ENCODE results near the gene SULT2B1. TPM values are rescaled to one million over a fixed set of nuclear protein-coding genes. Genes with fewer than 3 reads are reported as not detected.

SULT2B1 gene
- total and polyA plus RNA-seq, 4 donors: 0.14 to 0.24 TPM; not detected in 2

GRCh38 chr19:48607359-48607755, 55.4 kb downstream of the SULT2B1 start (continued):
- TF ChIP-seq CTCF (IDR thresholded peaks at IDR 0.05; ENCODE audit: low read depth, low read length, missing input control) (no peak), SP1 (IDR thresholded peaks at IDR 0.05) (no peak)

DNA sequence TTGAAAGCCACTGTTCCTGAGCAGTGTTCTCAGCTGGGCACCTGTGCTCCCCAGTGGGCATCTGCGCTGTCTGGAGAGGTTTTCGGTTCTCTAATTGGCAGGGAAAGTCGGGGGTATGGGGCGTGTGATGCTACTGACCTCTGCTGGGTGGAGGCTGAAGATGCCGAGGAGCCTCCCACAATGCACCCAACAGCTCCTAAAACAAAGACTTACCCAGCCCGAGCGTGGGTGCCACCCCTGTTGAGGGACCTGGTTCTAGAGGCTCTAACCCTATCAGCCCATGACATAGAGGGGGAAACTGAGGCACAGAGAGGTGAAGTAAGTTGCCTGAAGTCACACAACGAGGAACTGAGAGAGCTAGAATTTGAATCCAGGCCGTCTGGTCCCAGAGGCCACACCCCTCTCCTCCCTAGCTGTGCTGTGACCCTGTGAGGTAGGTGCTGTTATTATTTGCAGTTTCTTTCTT, 56.9 kb downstream of the SULT2B1 start:
- H3K27me3 ChIP-seq (ENCODE audit: control insufficient read depth in 4 of 4, insufficient read depth in 4 of 4, low read length in 3 of 4): no peaks in the 10 kb centered on the region

More for the DNA sequence above, 56.9 kb downstream of the SULT2B1 start:
- Histone ChIP-seq H3K36me3 (ENCODE audit: control insufficient read depth in 4 of 4, insufficient read depth in 3 of 4, low read depth in 1 of 4, low read length in 3 of 4) (no peaks in the 10 kb centered on the region), H3K4me3 (ENCODE audit: low read depth in 1 of 3, low read length in 3 of 3) (no peak overlapping the region), H3K4me1 (ENCODE audit: control insufficient read depth in 4 of 4, insufficient read depth in 4 of 4, low read length in 3 of 4) (peaks cover 0 to 5% (median under 1%) of the 10 kb centered on the region in 4 donors), H3K9ac (ENCODE audit: low read depth in 1 of 2, low read length in 2 of 2) (no peak overlapping the region), H3K27ac (ENCODE audit: low read depth in 1 of 2, low read length in 2 of 2) (no peak overlapping the region), H3K9me3 (ENCODE audit: control insufficient read depth in 4 of 4, low read length in 3 of 4) (no peaks in the 10 kb centered on the region)
- peak; percentile 51 to 54 for TF ChIP-seq RAD21 (IDR thresholded peaks at IDR 0.05)
- no peak for TF ChIP-seq REST (IDR thresholded peaks at IDR 0.05)
- no peak for TF ChIP-seq FOXA2 (IDR thresholded peaks at IDR 0.05)
- peak; percentile 32 for TF ChIP-seq CTCF (IDR thresholded peaks at IDR 0.05; ENCODE audit: low read depth, low read length, missing input control)
- WGBS: 47% methylated on average over 9 of the region's 9 CpGs
- no peak for DNase-seq (ENCODE audit: low spot score)

All from liver (tissue), 9 donors.